Sigmoid colon (tissue), 7 donors: ENCODE results near the gene TMEM89. TPM values are rescaled to one million over a fixed set of nuclear protein-coding genes. Genes with fewer than 3 reads are reported as not detected.
A peak's percentile ranks its signal among the peaks of the same experiment; 100 is the strongest.

ENCODE experiments used
- DNase-seq: peaks from one replicate; pipeline ENCODE4 v3.0.0-alpha.2; 2019
- H3K27ac ChIP-seq, 4 donors: fragments of 200-600 bp; sonication (generic); one replicate each; pipeline ENCODE4 v1.5.1; 2016 to 2019; ENCODE audit warnings: mild to moderate bottlenecking in 1 of 4
- H3K27me3 ChIP-seq, 3 donors: fragments of 200-600 bp; sonication (generic); one replicate each; pipeline ENCODE4 v1.5.1; 2019; ENCODE audit warnings: mild to moderate bottlenecking in 1 of 3
- H3K36me3 ChIP-seq, 4 donors: fragments of 200-600 bp; sonication (generic); one replicate each; pipeline ENCODE4 v1.5.1; 2016 to 2019
- H3K4me1 ChIP-seq, 4 donors: fragments of 200-600 bp; sonication (generic); one replicate each; pipeline ENCODE4 v1.5.1; 2017 to 2019
- H3K4me3 ChIP-seq, 4 donors: fragments of 200-600 bp; sonication (generic); one replicate each; pipeline ENCODE4 v1.5.1; 2017 to 2019; ENCODE audit warnings: mild to moderate bottlenecking in 2 of 4, moderate library complexity in 1 of 4
- H3K9me3 ChIP-seq, 4 donors: fragments of 200-600 bp in 3 of 4; sonication (generic) in 3 of 4; one replicate each; pipeline versions ENCODE4 v1.5.1 to v1.6.1; 2013 to 2019
- CTCF ChIP-seq, 4 experiments: fragments of 450-650 bp in 3 of 4; fragments of 200-600 bp in 1 of 4; IDR thresholded peaks; one replicate each; pipeline ENCODE4 v1.5.1; 2016 to 2019; ENCODE audit warnings: antibody characterized with exemption in 4 of 4, mild to moderate bottlenecking in 3 of 4, moderate library complexity in 2 of 4
- EP300 ChIP-seq, 4 donors: sonication (generic); formaldehyde crosslinking; IDR thresholded peaks; one replicate each; pipeline ENCODE4 v1.6.1; 2017; ENCODE audit warnings: antibody characterized with exemption in 4 of 4
- POLR2A ChIP-seq, 2 donors: fragments of 450-650 bp; IDR thresholded peaks; one replicate each; pipeline ENCODE4 v1.6.1; 2016; ENCODE audit warnings: antibody characterized with exemption in 2 of 2, mild to moderate bottlenecking in 2 of 2, moderate library complexity in 2 of 2
- POLR2AphosphoS5 ChIP-seq, 4 donors: sonication (generic); formaldehyde crosslinking; IDR thresholded peaks; one replicate each; pipeline ENCODE4 v1.6.1; 2017; ENCODE audit warnings: antibody characterized with exemption in 4 of 4
- WGBS, 2 donors: extraction: QIAGEN DNeasy Blood & Tissue Kit; methylation state at CpG; one replicate each; pipeline ENCODE4 v1.1.7; 2013; 5-methylcytosine and 5-hydroxymethylcytosine counted together
- intact Hi-C: fragments of 100-400 bp; cut with DNase I; formaldehyde crosslinking; loops from one replicate; pipeline ENCODE4 v1.15.1; 2023
- polyA plus RNA-seq, 3 donors: library from polyadenylated mRNA; stranded (reverse); fragments of 200-250 nt; gene quantifications; one replicate each; pipeline ENCODE4 v1.2.3, GENCODE V29; 2013
- total RNA-seq, 4 donors: library from RNA; depleted of rRNA; stranded (reverse); fragments of >200 nt; gene quantifications; one replicate each; pipeline ENCODE4 v1.1.0, GENCODE V29; 2016
- donor health status: healthy with polysubstance abuse.
- donor health status: Bipolar disorder and iron deficiency.
- donor health status: healthy.

TMEM89 gene
- total and polyA plus RNA-seq, 7 donors, result 1.2 TPM; not detected in 6

- Histone ChIP-seq H3K36me3 (no peaks in the 10 kb centered on the region), H3K27me3 (peaks cover 24 to 62% (median 29%) of the 10 kb centered on the region in 3 donors), H3K4me1 (peaks cover 0 to 44% (median 42%) of the 10 kb centered on the region in 4 donors), H3K9me3 (no peaks in the 10 kb centered on the region), H3K4me3 (peak overlapping the region in 2 of 4 donors; percentile 40 to 44), H3K27ac (no peak overlapping the region)
- no peak for TF ChIP-seq EP300 (IDR thresholded peaks at IDR 0.05)
- no peak for TF ChIP-seq POLR2AphosphoS5 (IDR thresholded peaks at IDR 0.05)
- TF ChIP-seq POLR2A (IDR thresholded peaks at IDR 0.05), result no peak
- no peak for TF ChIP-seq CTCF (IDR thresholded peaks at IDR 0.05)
- intact Hi-C loops, result no loop called here
- WGBS, 2 donors, result 64 to 68% methylated on average over 61 of the region's 61 CpGs
- DNase-seq, result no peak
Measured at GRCh38 chr3:48660800-48661400, 39.3 kb upstream of the TMEM89 start.

GRCh38 chr3:48656841-48657281 is 35.3 kb upstream of the TMEM89 start:
- Histone ChIP-seq H3K4me3 (peak overlapping the region; percentile 35 to 76 (median 62)), H3K9me3 (no peaks in the 10 kb centered on the region), H3K27me3 (peaks cover 7 to 37% (median 7%) of the 10 kb centered on the region in 3 donors), H3K4me1 (peaks cover 0 to 26% (median 25%) of the 10 kb centered on the region in 4 donors), H3K36me3 (no peaks in the 10 kb centered on the region), H3K27ac (peak overlapping the region; percentile 64 to 83 (median 73))
- intact Hi-C loops, result no loop called here
- DNase-seq, result no peak
- WGBS, 2 donors, result 62 to 79% methylated on average over 45 of the region's 45 CpGs
- TF ChIP-seq POLR2A (IDR thresholded peaks at IDR 0.05) (no peak), CTCF (IDR thresholded peaks at IDR 0.05) (no peak), EP300 (IDR thresholded peaks at IDR 0.05) (no peak), POLR2AphosphoS5 (IDR thresholded peaks at IDR 0.05) (no peak)

- TF ChIP-seq CTCF (IDR thresholded peaks at IDR 0.05), result peak in 3 of 4 experiments; percentile 26 to 69 (median 46)
- TF ChIP-seq POLR2A (IDR thresholded peaks at IDR 0.05), result no peak
- peak in 1 of 4 donors; percentile 41 for TF ChIP-seq POLR2AphosphoS5 (IDR thresholded peaks at IDR 0.05)
- 5 to 10% methylated on average over 94 of the region's 94 CpGs for WGBS, 2 donors
- Histone ChIP-seq H3K4me3 (peak overlapping the region; percentile 35 to 76 (median 62)), H3K36me3 (no peaks in the 10 kb centered on the region), H3K27ac (peak overlapping the region; percentile 64 to 83 (median 73)), H3K9me3 (no peaks in the 10 kb centered on the region), H3K27me3 (peaks cover 3 to 31% (median 6%) of the 10 kb centered on the region in 3 donors), H3K4me1 (peaks cover 0 to 20% (median 19%) of the 10 kb centered on the region in 4 donors)
- intact Hi-C loops, result no loop called here
- DNase-seq, result peak; percentile 89
Measured at GRCh38 chr3:48656061-48656840, 34.7 kb upstream of the TMEM89 start.

DNA sequence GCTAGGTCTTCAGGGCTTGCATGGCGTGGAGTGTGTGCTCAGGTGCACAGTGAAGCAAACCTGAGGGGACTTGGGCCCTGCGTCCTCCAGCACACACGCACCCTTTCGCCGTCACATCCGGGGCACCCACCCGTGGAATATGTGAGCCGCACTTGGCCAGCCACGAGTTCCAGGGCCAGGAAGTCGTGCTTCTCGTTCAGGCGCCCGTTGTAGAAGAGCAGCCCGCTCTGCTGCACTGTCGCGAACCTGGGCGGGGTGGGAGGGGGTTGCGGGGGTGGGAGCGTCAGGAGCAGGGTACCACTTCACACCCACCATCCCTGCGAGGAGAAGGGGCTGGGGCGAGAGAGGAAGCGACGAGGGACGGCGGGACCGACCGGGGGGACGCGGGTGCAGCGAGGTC is 34.0 kb upstream of the TMEM89 start:
- peaks cover 0 to 17% (median 16%) of the 10 kb centered on the region in 4 donors for H3K4me1 ChIP-seq
- TF ChIP-seq CTCF (IDR thresholded peaks at IDR 0.05), result no peak
- no peaks in the 10 kb centered on the region for H3K9me3 ChIP-seq
- intact Hi-C loops, result no loop called here
- H3K27ac ChIP-seq, result peak overlapping the region; percentile 64 to 83 (median 73)
- no peak for DNase-seq
- H3K27me3 ChIP-seq, result peaks cover 0 to 25% (median 2%) of the 10 kb centered on the region in 3 donors
- no peaks in the 10 kb centered on the region for H3K36me3 ChIP-seq
- peak overlapping the region; percentile 35 to 76 (median 62) for H3K4me3 ChIP-seq
- WGBS, 2 donors, result 19 to 49% methylated on average over 30 of the region's 30 CpGs
